Esophagus squamous epithelium (tissue), 5 donors: ENCODE measurements around the gene PDK2. TPM values are rescaled to one million over a fixed set of nuclear protein-coding genes. Genes with fewer than 3 reads are reported as not detected.

Source experiments
- DNase-seq: peaks from one replicate; lab custom pipeline; 2025; lab: John Stamatoyannopoulos, UW
- H3K27ac ChIP-seq, 4 donors: fragments of 200-600 bp; sonication (generic); one replicate each; pipeline ENCODE4 v1.5.1; 2016 to 2019; ENCODE audit warnings: mild to moderate bottlenecking in 1 of 4
- H3K27me3 ChIP-seq, 4 donors: fragments of 200-600 bp; sonication (generic); 1 replicate in 3 of 4; 2 replicates in 1 of 4; pipeline versions ENCODE4 v1.5.1 to v1.6.0; 2017 to 2021; ENCODE audit warnings: antibody characterized with exemption in 1 of 4
- H3K36me3 ChIP-seq, 3 donors: fragments of 200-600 bp; sonication (generic); one replicate each; pipeline ENCODE4 v1.5.1; 2016 to 2019
- H3K4me1 ChIP-seq, 3 donors: fragments of 200-600 bp; sonication (generic); one replicate each; pipeline ENCODE4 v1.5.1; 2017 to 2019
- H3K4me3 ChIP-seq, 4 donors: fragments of 200-600 bp; sonication (generic); 1 replicate in 3 of 4; 2 replicates in 1 of 4; pipeline ENCODE4 v1.5.1; 2016 to 2019; ENCODE audit warnings: mild to moderate bottlenecking in 2 of 4, moderate library complexity in 1 of 4
- H3K9me3 ChIP-seq, 3 donors: fragments of 200-600 bp; sonication (generic); one replicate each; pipeline ENCODE4 v1.5.1; 2016 to 2019
- CTCF ChIP-seq, 6 experiments: fragments of 450-650 bp in 4 of 6; fragments of 200-600 bp in 2 of 6; sonication (generic) in 2 of 6; IDR thresholded peaks; one replicate each; pipeline ENCODE4 v1.5.1; 2016 to 2019; ENCODE audit warnings: antibody characterized with exemption in 6 of 6, mild to moderate bottlenecking in 4 of 6, moderate library complexity in 4 of 6
- POLR2A ChIP-seq, 4 donors: fragments of 450-650 bp; IDR thresholded peaks; one replicate each; pipeline ENCODE4 v1.6.1; 2017; ENCODE audit warnings: antibody characterized with exemption in 4 of 4, mild to moderate bottlenecking in 4 of 4, moderate library complexity in 3 of 4
- WGBS, 2 donors: methylation state at CpG; one replicate each; pipeline ENCODE4 v1.1.5; 2018; 5-methylcytosine and 5-hydroxymethylcytosine counted together
- intact Hi-C: fragments of 100-400 bp; cut with DNase I; formaldehyde crosslinking; loops from one replicate; pipeline ENCODE4 v1.15.0; 2022
- total RNA-seq, 4 donors: library from RNA; depleted of rRNA; stranded (reverse); fragments of >200 nt; gene quantifications; one replicate each; pipeline ENCODE4 v1.1.0, GENCODE V29; 2016
- donor health status: DM: yes; HTN: yes; CAD: no.

The PDK2 gene
- total RNA-seq, 4 donors from 2014 or later: 5.2 to 20.2 (median 12.8) TPM

- peaks cover 54 to 81% (median 74%) of the 10 kb centered on the region in 3 donors for H3K36me3 ChIP-seq
These were observed 41.9 kb downstream of the PDK2 start for GRCh38 chr17:50137042-50137441.

GRCh38 chr17:50139185-50139783, 44.1 kb downstream of the PDK2 start:
- intact Hi-C loops: no loop called here

More at GRCh38 chr17:50137042-50137441, 41.9 kb downstream of the PDK2 start:
- Histone ChIP-seq H3K4me3 (no peak overlapping the region), H3K27ac (no peak overlapping the region), H3K27me3 (no peaks in the 10 kb centered on the region), H3K9me3 (no peaks in the 10 kb centered on the region), H3K4me1 (peaks cover 11 to 49% (median 21%) of the 10 kb centered on the region in 3 donors)
- intact Hi-C loops: no loop called here
- 83 to 86% methylated on average over 2 to 3 of the region's 4 CpGs for WGBS, 2 donors
- no peak for DNase-seq
- TF ChIP-seq CTCF (IDR thresholded peaks at IDR 0.05) (no peak), POLR2A (IDR thresholded peaks at IDR 0.05) (no peak)

GRCh38 chr17:50139950-50140885, 45.1 kb downstream of the PDK2 start:
- Histone ChIP-seq H3K4me3 (no peak overlapping the region), H3K9me3 (no peaks in the 10 kb centered on the region), H3K4me1 (peaks cover 23 to 58% (median 39%) of the 10 kb centered on the region in 3 donors), H3K27ac (peak overlapping the region in 3 of 4 donors; percentile 26 to 54 (median 39)), H3K27me3 (no peaks in the 10 kb centered on the region), H3K36me3 (peaks cover 59 to 100% (median 84%) of the 10 kb centered on the region in 3 donors)
- WGBS, 2 donors: 28 to 40% methylated on average over 11 to 13 of the region's 19 CpGs
- DNase-seq: no peak
- peak; percentile 91 to 97 (median 96) for TF ChIP-seq CTCF (IDR thresholded peaks at IDR 0.05)
- TF ChIP-seq POLR2A (IDR thresholded peaks at IDR 0.05): no peak
- intact Hi-C loops: no loop called here

More at GRCh38 chr17:50139185-50139783, 44.1 kb downstream of the PDK2 start:
- peak overlapping the region in 1 of 4 donors; percentile 9 for H3K27ac ChIP-seq
- H3K36me3 ChIP-seq: peaks cover 65 to 100% (median 91%) of the 10 kb centered on the region in 3 donors
- no peaks in the 10 kb centered on the region for H3K27me3 ChIP-seq
- no peaks in the 10 kb centered on the region for H3K9me3 ChIP-seq
- no peak for DNase-seq
- no peak overlapping the region for H3K4me3 ChIP-seq
- H3K4me1 ChIP-seq: peaks cover 14 to 54% (median 29%) of the 10 kb centered on the region in 3 donors
- 78 to 100% methylated on average over 3 to 8 of the region's 15 CpGs for WGBS, 2 donors
- TF ChIP-seq CTCF (IDR thresholded peaks at IDR 0.05) (no peak), POLR2A (IDR thresholded peaks at IDR 0.05) (no peak)

- Histone ChIP-seq H3K27me3 (no peaks in the 10 kb centered on the region), H3K4me3 (no peak overlapping the region), H3K9me3 (no peaks in the 10 kb centered on the region), H3K36me3 (peaks cover 50 to 93% (median 74%) of the 10 kb centered on the region in 3 donors), H3K4me1 (peaks cover 32 to 68% (median 48%) of the 10 kb centered on the region in 3 donors), H3K27ac (peak overlapping the region in 3 of 4 donors; percentile 26 to 54 (median 39))
- DNase-seq: no peak
- TF ChIP-seq POLR2A (IDR thresholded peaks at IDR 0.05) (no peak), CTCF (IDR thresholded peaks at IDR 0.05) (no peak)
- 82 to 86% methylated on average over 3 to 6 of the region's 16 CpGs for WGBS, 2 donors
- intact Hi-C loops: no loop called here
These were observed 46.0 kb downstream of the PDK2 start for GRCh38 chr17:50141026-50141744.
